Heart left ventricle (tissue), 13 donors: ENCODE results near the gene SPECC1.

ENCODE experiments used
- POLR2A ChIP-seq, 2 donors: fragments of 450-650 bp; IDR thresholded peaks; one replicate each; pipeline ENCODE4 v1.6.1; 2017; ENCODE audit warnings: antibody characterized with exemption in 2 of 2, mild to moderate bottlenecking in 2 of 2, moderate library complexity in 2 of 2
- TF ChIP-seq, protein P1 (sequence below), 12 donors: fragments of 200-600 bp; sonication (generic) in 4 of 12; IDR thresholded peaks; one replicate each; pipeline versions ENCODE4 v1.5.0 to v1.8.0; 2018 to 2022; ENCODE audit warnings: antibody characterized with exemption in 12 of 12, mild to moderate bottlenecking in 5 of 12
- donor health status: ischemic (EF 13 %, LVEDD 7.1; RV severe dilation, severe dysfunction).
- donor health status: DM: no; HTN: yes; CAD: no.
- donor health status: DM: no; HTN: no; CAD: no.
- donor health status: ischemic (EF 25% LVEDD 6.9; RV normal size, moderate dysfunction).
- donor health status: ischemic (EF 25% LVEDD 5.7; RV mildly dilated, moderate dysfunction).
- donor health status: ischemic (EF 35%, LVEDD 5.7; RV mildly dilated, moderate dysfunction).
- donor health status: nonischemic (EF 11% LVEDD 7.7; RV severe dilation, severe dysfunction).
- donor health status: DM: yes; HTN: yes; CAD: no.
- donor health status: PGD.
- donor health status: ischemic (EF 29% LVEDD 5.4; RV normal size, mild dysfunction).
- donor health status: nonischemic (EF 23%, LVEDD 6.1; RV moderate dilation, normal function).

GRCh38 chr17:20142268-20142667 lies 133.1 kb downstream of the SPECC1 start:
- TF ChIP-seq, protein P1, sequence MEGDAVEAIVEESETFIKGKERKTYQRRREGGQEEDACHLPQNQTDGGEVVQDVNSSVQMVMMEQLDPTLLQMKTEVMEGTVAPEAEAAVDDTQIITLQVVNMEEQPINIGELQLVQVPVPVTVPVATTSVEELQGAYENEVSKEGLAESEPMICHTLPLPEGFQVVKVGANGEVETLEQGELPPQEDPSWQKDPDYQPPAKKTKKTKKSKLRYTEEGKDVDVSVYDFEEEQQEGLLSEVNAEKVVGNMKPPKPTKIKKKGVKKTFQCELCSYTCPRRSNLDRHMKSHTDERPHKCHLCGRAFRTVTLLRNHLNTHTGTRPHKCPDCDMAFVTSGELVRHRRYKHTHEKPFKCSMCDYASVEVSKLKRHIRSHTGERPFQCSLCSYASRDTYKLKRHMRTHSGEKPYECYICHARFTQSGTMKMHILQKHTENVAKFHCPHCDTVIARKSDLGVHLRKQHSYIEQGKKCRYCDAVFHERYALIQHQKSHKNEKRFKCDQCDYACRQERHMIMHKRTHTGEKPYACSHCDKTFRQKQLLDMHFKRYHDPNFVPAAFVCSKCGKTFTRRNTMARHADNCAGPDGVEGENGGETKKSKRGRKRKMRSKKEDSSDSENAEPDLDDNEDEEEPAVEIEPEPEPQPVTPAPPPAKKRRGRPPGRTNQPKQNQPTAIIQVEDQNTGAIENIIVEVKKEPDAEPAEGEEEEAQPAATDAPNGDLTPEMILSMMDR (IDR thresholded peaks at IDR 0.05), result no peak
- TF ChIP-seq POLR2A (IDR thresholded peaks at IDR 0.05), result no peak
